Activated gamma-delta T cell treated with anti-CD3 and anti-CD28 coated beads, Interleukin-2, amount 50 U/mL, for 16 hours (primary cell): ENCODE results near the gene WT1.

Source experiments
- DNase-seq: peaks from one replicate; pipeline ENCODE4 v3.0.0-alpha.2; 2020; ENCODE audit warnings: low read depth

Gene WT1

GRCh38 chr11:32421992-32422391 lies 13.3 kb downstream of the WT1 start:
- DNase-seq = no peak

DNA sequence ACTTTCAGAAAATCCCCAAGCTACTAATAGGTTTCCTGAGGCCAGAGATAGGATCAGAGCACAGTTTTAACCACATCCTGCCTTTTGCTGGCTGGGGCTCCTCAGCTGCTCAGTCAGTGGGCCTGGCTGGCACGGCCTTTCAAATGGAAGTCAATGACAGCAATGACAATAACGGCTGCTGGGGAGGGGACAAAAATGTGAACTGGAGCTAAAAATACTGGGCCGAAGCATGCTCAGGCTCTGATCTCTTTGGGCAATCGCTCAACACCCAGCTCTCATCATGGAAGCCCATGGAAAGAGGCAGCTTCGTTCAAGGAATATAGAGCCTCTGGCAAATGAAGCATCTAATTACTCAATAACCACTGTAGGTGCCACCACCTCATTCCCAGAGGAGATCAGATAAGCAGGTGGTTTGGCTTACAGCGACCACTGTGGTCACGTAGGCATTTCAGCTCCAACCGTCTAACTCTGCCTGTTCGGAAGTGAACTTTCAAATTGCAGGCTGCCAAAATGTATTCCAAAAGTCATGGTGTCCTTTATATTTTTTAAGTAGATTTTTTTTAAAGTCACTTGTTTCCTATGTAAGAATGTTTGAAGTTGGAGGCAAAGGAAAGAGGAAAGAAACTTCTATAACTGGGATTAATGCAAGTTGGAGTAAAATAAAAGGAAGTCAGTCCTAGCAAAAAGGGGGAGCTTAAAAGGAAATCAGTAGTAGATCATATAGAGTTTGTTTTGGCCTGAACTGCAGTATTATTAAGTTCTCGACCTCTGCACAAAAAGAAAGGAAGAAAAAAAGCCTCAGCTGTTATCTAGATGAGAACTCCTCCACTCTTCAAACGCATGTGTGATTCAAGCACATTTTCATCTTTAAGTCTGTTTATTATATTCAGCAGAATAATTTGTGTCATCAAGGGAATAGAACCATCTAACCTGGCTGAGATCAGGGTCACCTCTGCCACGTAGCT lies 14.1 kb downstream of the WT1 start:
- no peak for DNase-seq

GRCh38 chr11:32420139-32420538 lies 15.2 kb downstream of the WT1 start:
- no peak for DNase-seq

GRCh38 chr11:32418836-32419235 lies 16.5 kb downstream of the WT1 start:
- no peak for DNase-seq

GRCh38 chr11:32417806-32418205 lies 17.5 kb downstream of the WT1 start:
- no peak for DNase-seq

DNA sequence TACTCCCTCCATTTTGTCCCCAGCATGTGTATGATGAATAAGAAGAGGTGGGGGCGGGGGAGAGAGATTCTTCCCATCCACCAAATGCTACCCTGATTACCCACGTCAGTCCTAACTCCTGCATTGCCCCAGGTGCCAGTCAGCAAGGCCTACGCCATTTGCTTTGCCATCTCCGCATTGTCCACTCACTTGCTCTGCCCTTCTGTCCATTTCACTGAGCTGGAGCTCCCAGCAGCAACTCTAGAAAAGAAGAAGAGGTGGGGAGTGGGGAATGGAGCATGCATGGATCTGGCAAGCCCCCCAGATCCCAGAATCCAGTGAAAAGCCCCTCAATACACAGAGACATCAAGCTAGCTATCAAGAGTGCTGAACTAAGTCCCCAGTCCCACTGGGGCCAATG lies 19.0 kb downstream of the WT1 start:
- no peak for DNase-seq

DNA sequence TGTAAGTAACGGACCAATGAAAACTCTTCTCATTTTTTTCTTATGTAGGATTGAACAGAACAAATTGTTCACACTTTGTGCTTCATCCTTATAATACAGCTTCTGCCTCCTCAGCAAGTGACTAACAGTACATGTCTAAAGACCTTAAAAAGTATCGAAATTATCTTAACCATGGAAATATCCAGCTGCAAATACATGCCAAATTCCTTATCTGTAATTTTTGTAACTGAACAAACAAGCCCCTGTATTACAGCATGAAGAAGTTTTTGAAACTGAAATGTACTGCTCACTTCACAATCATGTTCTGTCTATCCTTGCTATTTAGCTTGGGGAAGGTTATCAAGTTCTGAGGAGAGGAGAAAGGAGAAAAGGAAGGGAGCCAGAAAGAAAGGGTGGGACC lies 20.4 kb downstream of the WT1 start:
- no peak for DNase-seq

DNA sequence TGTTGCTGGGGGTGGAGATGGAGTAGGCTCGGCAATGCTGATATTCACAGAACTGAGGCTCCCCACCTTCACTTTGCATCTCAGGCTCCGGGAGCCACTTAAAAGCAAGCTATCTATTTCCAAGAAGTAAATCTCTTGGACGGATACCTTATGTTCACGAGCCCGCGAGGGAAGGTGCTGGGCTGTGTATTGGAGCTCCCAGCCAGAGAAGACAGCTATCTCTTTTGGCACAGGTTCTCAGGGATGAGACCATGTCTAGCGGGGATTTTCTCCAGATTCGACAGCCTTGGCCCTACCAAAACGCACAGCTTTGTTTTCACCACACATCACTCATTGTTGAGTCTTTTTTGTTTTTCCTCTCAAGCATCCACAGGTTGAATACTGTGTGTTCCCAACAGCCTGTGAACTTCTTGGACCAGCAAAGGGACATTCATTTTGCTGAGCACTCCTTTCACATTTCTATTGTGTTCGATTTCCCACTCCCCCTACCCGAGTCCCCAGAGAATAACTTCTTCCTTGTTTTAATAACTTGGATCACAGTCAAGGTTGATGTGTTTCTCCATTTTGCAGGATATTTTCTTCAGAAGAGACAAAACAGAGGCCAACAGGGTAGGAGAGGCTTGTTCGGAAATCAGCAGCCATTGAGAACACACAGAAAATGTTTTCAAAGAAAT lies 23.3 kb downstream of the WT1 start:
- no peak for DNase-seq

- no peak for DNase-seq
Measured at GRCh38 chr11:32405592-32405991, 29.7 kb downstream of the WT1 start.

DNA sequence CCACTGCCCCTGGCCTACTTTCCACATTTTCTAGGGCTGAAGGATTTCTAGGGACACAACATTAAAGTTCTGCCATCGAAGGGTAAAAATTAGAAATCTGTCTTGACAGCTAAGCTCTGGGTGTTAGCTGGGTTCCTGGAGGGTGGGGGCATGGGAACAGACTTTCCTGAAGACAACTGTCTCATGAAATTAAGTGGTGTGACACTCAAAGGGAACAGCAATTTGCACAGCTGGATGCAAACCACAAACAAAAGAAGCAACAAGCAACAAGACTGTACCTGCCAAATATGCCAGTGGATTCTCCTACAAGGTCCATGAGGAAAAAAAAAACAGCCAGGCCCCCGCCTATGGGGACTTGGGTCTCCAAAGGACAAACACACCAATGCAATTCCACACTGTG lies 32.5 kb downstream of the WT1 start:
- DNase-seq = no peak

- no peak for DNase-seq
Measured at GRCh38 chr11:32400670-32401369, 34.5 kb downstream of the WT1 start.

GRCh38 chr11:32400196-32400595 lies 35.1 kb downstream of the WT1 start:
- no peak for DNase-seq

DNA sequence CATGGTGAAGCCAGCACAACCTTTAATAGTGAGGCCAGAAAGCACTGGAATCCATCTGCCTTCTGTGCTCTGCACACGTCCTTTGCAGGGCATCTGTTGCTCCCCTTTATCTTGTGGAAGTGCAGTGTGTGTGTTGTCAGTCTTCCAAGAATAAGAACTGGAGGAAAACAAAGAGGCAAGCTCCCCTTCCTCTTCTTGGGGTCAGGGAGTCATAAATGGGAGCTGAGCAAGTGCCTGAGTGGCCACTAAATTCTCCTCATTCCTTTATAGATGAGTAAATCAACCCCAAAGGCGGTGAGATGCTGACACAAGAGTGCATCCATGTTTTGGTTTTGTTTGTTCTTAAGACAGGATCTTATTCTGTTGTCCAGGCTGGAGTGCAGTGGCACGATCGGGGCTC lies 38.3 kb downstream of the WT1 start:
- no peak for DNase-seq

DNA sequence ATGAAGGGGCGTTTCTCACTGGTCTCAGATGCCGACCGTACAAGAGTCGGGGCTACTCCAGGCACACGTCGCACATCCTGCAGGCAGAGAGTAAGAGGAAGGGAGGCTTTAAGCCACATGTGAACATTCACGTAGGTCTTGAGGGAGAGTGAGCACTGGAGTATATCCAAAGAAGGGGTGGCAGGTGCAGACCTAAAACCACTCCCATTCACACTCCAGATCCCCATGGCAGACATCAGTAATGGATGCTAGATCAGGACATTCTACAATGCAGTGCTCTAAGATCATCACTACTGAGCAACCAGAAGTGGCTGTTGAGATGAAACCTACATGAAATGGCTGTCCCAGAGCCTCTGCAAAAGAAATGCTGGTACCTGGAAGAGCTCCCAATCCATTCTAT lies 39.0 kb downstream of the WT1 start:
- no peak for DNase-seq

DNA sequence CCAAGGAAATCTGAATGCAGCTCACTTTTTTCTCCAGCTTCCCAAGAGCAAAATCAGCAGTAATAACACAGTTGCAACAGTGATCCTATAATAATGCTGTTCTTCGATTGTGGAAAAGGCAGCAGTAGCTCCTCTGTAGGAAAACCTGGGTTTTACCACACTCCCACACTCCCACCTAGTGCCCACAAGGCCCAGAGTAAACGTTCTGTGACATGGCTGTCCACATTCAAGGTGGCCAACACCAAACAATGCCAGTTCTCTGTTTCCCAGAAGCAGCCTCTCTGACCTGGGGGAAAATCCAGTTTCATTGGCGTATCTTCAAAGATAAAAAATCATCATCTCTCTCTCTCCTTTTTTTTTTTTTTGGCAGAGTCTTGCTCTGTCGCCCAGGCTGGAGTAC lies 40.2 kb downstream of the WT1 start:
- no peak for DNase-seq

GRCh38 chr11:32392840-32393239 lies 42.5 kb downstream of the WT1 start:
- no peak for DNase-seq

- no peak for DNase-seq
Measured at GRCh38 chr11:32391956-32392553, 43.3 kb downstream of the WT1 start.

GRCh38 chr11:32391479-32391878 lies 43.9 kb downstream of the WT1 start:
- no peak for DNase-seq

- DNase-seq = no peak
Measured at GRCh38 chr11:32390712-32391111, 44.6 kb downstream of the WT1 start.

DNA sequence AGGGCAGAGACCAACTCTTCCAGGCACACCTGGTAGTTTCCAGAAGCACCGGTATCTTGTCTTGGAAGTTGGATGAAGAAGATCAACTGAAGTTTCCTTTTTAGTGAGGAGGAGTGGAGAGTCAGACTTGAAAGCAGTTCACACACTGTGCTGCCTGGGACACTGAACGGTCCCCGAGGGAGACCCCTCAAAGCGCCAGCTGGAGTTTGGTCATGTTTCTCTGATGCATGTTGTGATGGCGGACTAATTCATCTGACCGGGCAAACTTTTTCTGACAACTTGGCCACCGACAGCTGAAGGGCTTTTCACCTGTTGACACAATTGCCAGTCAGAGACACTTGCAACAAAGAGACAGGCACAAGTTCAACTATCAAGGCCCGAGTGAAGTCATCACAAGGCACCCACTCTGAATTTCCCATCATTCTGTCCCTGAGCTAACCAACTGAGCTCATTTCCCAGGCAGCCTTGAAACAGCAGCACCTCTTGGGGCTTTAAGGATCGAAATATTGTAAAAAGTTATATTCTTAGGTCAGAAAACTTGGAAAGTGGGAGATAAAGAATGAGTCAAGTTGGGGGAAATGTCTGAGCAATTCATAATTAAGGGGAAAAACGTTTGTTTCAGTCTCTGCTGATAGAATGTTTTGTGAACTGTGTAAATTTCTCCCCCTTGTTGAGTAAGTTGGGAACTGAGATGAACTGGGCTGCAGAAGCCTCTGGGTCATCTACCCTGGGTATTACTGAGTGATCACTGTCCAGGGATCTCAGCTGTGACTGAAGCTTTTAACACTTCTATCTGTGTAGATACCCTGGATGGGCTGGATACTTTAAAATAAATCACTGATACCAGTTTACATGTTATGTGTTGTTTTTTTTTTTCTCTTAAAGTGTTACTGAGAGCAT lies 46.2 kb downstream of the WT1 start:
- DNase-seq = no peak

- no peak for DNase-seq
Measured at GRCh38 chr11:32388365-32388764, 47.0 kb downstream of the WT1 start.
